HCT116 (cell line): Measurements from ENCODE around the gene SEMA5A. TPM values are rescaled to one million over a fixed set of nuclear protein-coding genes. Genes with fewer than 3 reads are reported as not detected.

Experiments used
- ATAC-seq: fragments of 200-7000 bp; cut with Tn5 transposase; 2 replicates; pipeline ENCODE4 v1.9.1; 2020; ENCODE audit warnings: mild to moderate bottlenecking, moderate library complexity
- BruUV-seq: library from RNA; stranded (reverse); fragments of 400-500 nt; replicated peaks from 2 replicates; lab custom pipeline; 2021; lab: Mats Ljungman, UMichigan
- CTCF ChIA-PET: fragments of 300-600 bp; sonication (Branson Sonifier 250); formaldehyde crosslinking; loops from one replicate; lab custom pipeline; 2021; ENCODE audit warnings: antibody characterized with exemption; lab: Charles Lee
- POLR2A ChIA-PET: fragments of 300-600, 350-600 bp; sonication (Branson Sonifier 250); formaldehyde crosslinking; loops from one replicate; lab custom pipeline; 2021; ENCODE audit warnings: antibody characterized with exemption; lab: Charles Lee
- RAD21 ChIA-PET, 2 experiments: fragments of 300-600 bp; sonication (Branson Sonifier 250); formaldehyde crosslinking; loops; one replicate each; lab custom pipeline; 2023; ENCODE audit warnings: low total read pairs in 2 of 2; ENCODE audit not compliant: uncharacterized antibody in 2 of 2, unreplicated experiment in 2 of 2, low non-redundant PET in 1 of 2; lab: Charles Lee
- DNase-seq: peaks from one replicate; pipeline ENCODE4 v3.0.0-alpha.2; 2010; ENCODE audit warnings: low read depth, low spot score
- H2AFZ ChIP-seq: fragments of 200-600 bp; shearing (Covaris generic), sonication (generic); 2 replicates; pipeline ENCODE4 v1.6.1; 2017; ENCODE audit warnings: low read depth, mixed run types, mixed read lengths, antibody characterized with exemption, low read length; ENCODE audit not compliant: poor library complexity, severe bottlenecking
- H3K27ac ChIP-seq: 2 replicates; pipeline ENCODE4 v1.5.1; 2012; ENCODE audit warnings: low read depth, low read length
- H3K27me3 ChIP-seq: fragments of 200-600 bp; sonication (generic); 2 replicates; pipeline ENCODE4 v1.6.1; 2016; ENCODE audit warnings: mixed run types, low read length, mixed read lengths; ENCODE audit not compliant: insufficient read depth
- H3K36me3 ChIP-seq, 2 experiments: fragments of 200-500 bp in 1 of 2; fragments of 200-600 bp in 1 of 2; sonication (Bioruptor generic) in 1 of 2; sonication (generic) in 1 of 2; 2 replicates each; pipeline versions ENCODE4 v1.5.1 to v1.6.1; 2014 to 2016; ENCODE audit warnings: low read length in 2 of 2, inconsistent platforms in 1 of 2, mixed read lengths in 1 of 2, mixed run types in 1 of 2; ENCODE audit not compliant: insufficient read depth in 2 of 2, control insufficient read depth in 1 of 2
- H3K4me1 ChIP-seq, 2 experiments: fragments of 200-600 bp in 1 of 2; sonication (generic) in 1 of 2; 2 replicates each; pipeline versions ENCODE4 v1.5.1 to v1.6.1; 2012 to 2017; ENCODE audit warnings: low read length in 2 of 2, inconsistent platforms in 1 of 2, mild to moderate bottlenecking in 1 of 2, mixed read lengths in 1 of 2, mixed run types in 1 of 2, moderate library complexity in 1 of 2; ENCODE audit not compliant: insufficient read depth in 2 of 2, control insufficient read depth in 1 of 2
- H3K4me2 ChIP-seq: fragments of 200-600 bp; sonication (generic); 2 replicates; pipeline ENCODE4 v1.6.1; 2017; ENCODE audit warnings: mixed run types, low read length, mixed read lengths
- H3K4me3 ChIP-seq, 2 experiments: fragments of 200-600 bp in 1 of 2; sonication (generic) in 1 of 2; replicated peaks in 1 of 2; 2 replicates each; pipeline ENCODE4 v1.5.1; 2011 to 2016; ENCODE audit warnings: low read length in 2 of 2, control low read depth in 1 of 2, low read depth in 1 of 2, mild to moderate bottlenecking in 1 of 2, mixed read lengths in 1 of 2, mixed run types in 1 of 2
- H3K79me2 ChIP-seq: fragments of 200-600 bp; sonication (generic); 2 replicates; pipeline ENCODE4 v1.6.1; 2017; ENCODE audit warnings: mild to moderate bottlenecking, mixed run types, low read length, moderate library complexity, mixed read lengths; ENCODE audit not compliant: insufficient read depth
- H3K9ac ChIP-seq: fragments of 200-600 bp; sonication (generic); 2 replicates; pipeline ENCODE4 v1.6.1; 2016; ENCODE audit warnings: low read length, mixed read lengths
- H3K9me2 ChIP-seq: fragments of 200-600 bp; sonication (generic), shearing (Covaris generic); 2 replicates; pipeline ENCODE4 v1.6.1; 2017; ENCODE audit warnings: mixed run types, mild to moderate bottlenecking, moderate library complexity; ENCODE audit not compliant: insufficient read depth
- H3K9me3 ChIP-seq, 2 experiments: fragments of 200-500 bp in 1 of 2; fragments of 200-600 bp in 1 of 2; sonication (Bioruptor generic) in 1 of 2; sonication (generic) in 1 of 2; 2 replicates each; pipeline ENCODE4 v1.6.1; 2014 to 2017; ENCODE audit warnings: low read length in 2 of 2, mixed read lengths in 2 of 2, inconsistent platforms in 1 of 2, low read depth in 1 of 2, mild to moderate bottlenecking in 1 of 2, mixed run types in 1 of 2, moderate library complexity in 1 of 2; ENCODE audit not compliant: control insufficient read depth in 1 of 2, insufficient read depth in 1 of 2
- H4K20me1 ChIP-seq: fragments of 200-600 bp; sonication (generic), shearing (Covaris generic); 2 replicates; pipeline ENCODE4 v1.6.1; 2017; ENCODE audit warnings: mixed run types, mild to moderate bottlenecking, moderate library complexity; ENCODE audit not compliant: insufficient read depth
- CBX3 ChIP-seq: IDR thresholded peaks from 2 replicates; pipeline ENCODE4 v1.6.1; 2012; ENCODE audit warnings: low read depth
- CEBPB ChIP-seq: IDR thresholded peaks from 2 replicates; pipeline ENCODE4 v1.6.1; 2012; ENCODE audit warnings: low read depth
- EGR1 ChIP-seq: IDR thresholded peaks from 2 replicates; pipeline ENCODE4 v1.6.1; 2012; ENCODE audit warnings: low read depth
- EZH2 ChIP-seq: fragments of 200-600 bp; sonication (generic); IDR thresholded peaks from 2 replicates; pipeline ENCODE4 v1.6.1; 2017; ENCODE audit warnings: antibody characterized with exemption, mixed run types
- EZH2phosphoT487 ChIP-seq: fragments of 200-600 bp; IDR thresholded peaks from 2 replicates; pipeline ENCODE4 v1.6.1; 2018; ENCODE audit warnings: antibody characterized with exemption, borderline replicate concordance
- RAD21 ChIP-seq: IDR thresholded peaks from 2 replicates; pipeline ENCODE4 v1.6.1; 2012; ENCODE audit warnings: low read depth, mild to moderate bottlenecking
- REST ChIP-seq: IDR thresholded peaks from 2 replicates; pipeline ENCODE4 v1.6.1; 2012; ENCODE audit warnings: low read depth
- SP1 ChIP-seq: IDR thresholded peaks from 2 replicates; pipeline ENCODE4 v1.6.1; 2012; ENCODE audit warnings: low read depth
- SRF ChIP-seq: IDR thresholded peaks from 2 replicates; pipeline ENCODE4 v1.6.1; 2012; ENCODE audit warnings: low read depth
- ZFX ChIP-seq: fragments of 450-650 bp; IDR thresholded peaks from 2 replicates; pipeline ENCODE4 v1.6.1; 2017
- intact Hi-C: fragments of 100-400 bp; cut with micrococcal nuclease; formaldehyde crosslinking; loops from 2 replicates; pipeline ENCODE4 v1.10.0; 2022
- total RNA-seq: library from RNA; stranded (reverse); gene quantifications from one replicate; pipeline ENCODE4 v1.2.1, GENCODE V29; 2021; ENCODE audit not compliant: unreplicated experiment

Gene SEMA5A
- total RNA-seq, 1 experiment from 2014 or later, result 0.02 TPM

DNA sequence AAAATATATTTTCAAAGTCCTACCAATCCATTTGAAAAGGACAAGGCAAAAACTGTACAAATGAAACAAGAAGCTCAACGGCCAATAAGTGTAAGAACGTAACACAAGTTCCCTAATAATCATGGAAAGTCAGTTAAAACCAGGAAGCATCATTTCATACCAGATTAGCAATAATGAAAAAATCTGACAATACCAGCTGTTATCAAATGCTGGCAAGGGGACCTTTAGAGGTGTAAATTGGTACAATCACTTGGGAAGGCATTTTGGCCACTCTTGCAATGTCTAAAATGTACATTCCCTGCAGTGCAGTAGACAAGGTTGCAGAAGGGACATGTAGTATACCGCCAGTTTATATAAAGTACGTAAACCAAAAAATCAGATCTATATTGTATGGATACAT lies 10.1 kb upstream of the SEMA5A start (continued):
- TF ChIP-seq EZH2, result no peak
- no peak for TF ChIP-seq CBX3
- TF ChIP-seq SP1, result no peak
- TF ChIP-seq SRF, result no peak
- TF ChIP-seq, all 23 proteins: peak for 0

DNA sequence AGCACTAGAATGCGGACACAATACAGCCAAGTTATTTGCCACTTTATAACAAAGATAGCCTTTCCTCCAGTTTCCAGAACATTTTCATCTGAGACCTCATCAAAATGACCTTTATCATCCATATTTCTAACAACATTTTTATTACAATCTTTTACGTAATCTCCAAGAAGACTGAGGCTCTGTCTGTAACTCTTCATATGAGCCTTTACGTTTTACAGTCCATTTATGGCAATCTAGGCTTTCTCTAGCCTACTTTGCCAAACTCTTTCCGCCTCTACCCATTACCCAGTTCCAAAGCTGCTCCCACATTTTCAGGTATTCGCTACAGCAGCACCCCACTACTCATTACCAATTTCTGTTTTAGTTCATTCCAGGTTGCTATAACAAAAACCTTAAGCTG lies 8.2 kb upstream of the SEMA5A start:
- ChIA-PET CTCF (no interaction called here), RAD21 (no interaction called here), POLR2A (no interaction called here)
- H4K20me1 ChIP-seq, result no peaks in the 10 kb centered on the region
- H3K9me3 ChIP-seq, result peaks cover 0 to 17% of the 10 kb centered on the region in 2 experiments; a peak in 2 of 4 replicates
- no peaks in the 10 kb centered on the region for H3K4me1 ChIP-seq
- DNase-seq (no peak), ATAC-seq (no peak)
- intact Hi-C loops, result no loop called here
- no peaks in the 10 kb centered on the region for H3K79me2 ChIP-seq
- H3K4me2 ChIP-seq, result no peak overlapping the region
- no peak overlapping the region for H2AFZ ChIP-seq
- H3K27me3 ChIP-seq, result no peaks in the 10 kb centered on the region
- no peaks in the 10 kb centered on the region for H3K36me3 ChIP-seq
- H3K9me2 ChIP-seq, result no peaks in the 10 kb centered on the region
- TF ChIP-seq RAD21, result no peak
- TF ChIP-seq EGR1, result no peak
- TF ChIP-seq REST, result no peak
- no peak for TF ChIP-seq EZH2phosphoT487
- no peak for TF ChIP-seq ZFX
- no peak for TF ChIP-seq CEBPB
- no peak for TF ChIP-seq SRF
- no peak overlapping the region for H3K4me3 ChIP-seq
- H3K27ac ChIP-seq, result no peak overlapping the region
- H3K9ac ChIP-seq, result no peak overlapping the region
- BruUV-seq, result no TSS peak
